Mononuclear cell (primary cell): ENCODE data around the gene NELL1. TPM values are rescaled to one million over a fixed set of nuclear protein-coding genes. Genes with fewer than 3 reads are reported as not detected.

Experiments
- H3K27me3 ChIP-seq: 2 replicates; pipeline ENCODE4 v1.6.0; 2011; ENCODE audit warnings: low read length, control low read depth; ENCODE audit not compliant: insufficient read depth
- H3K4me1 ChIP-seq: 2 replicates; pipeline ENCODE4 v1.5.1; 2011; ENCODE audit warnings: mild to moderate bottlenecking, low read length, control low read depth; ENCODE audit not compliant: insufficient read depth
- H3K4me3 ChIP-seq: 2 replicates; pipeline ENCODE4 v1.5.1; 2011; ENCODE audit warnings: mild to moderate bottlenecking, low read length, moderate library complexity
- H3K9me3 ChIP-seq: 2 replicates; pipeline ENCODE4 v1.5.1; 2011; ENCODE audit warnings: low read depth, mild to moderate bottlenecking, control low read depth, low read length
- total RNA-seq: library from RNA; depleted of rRNA; stranded (reverse); fragments of >200 nt; gene quantifications from one replicate; pipeline ENCODE4 v1.2.3, GENCODE V29; 2012

Gene NELL1
- total RNA-seq, 1 donor, result not detected

DNA sequence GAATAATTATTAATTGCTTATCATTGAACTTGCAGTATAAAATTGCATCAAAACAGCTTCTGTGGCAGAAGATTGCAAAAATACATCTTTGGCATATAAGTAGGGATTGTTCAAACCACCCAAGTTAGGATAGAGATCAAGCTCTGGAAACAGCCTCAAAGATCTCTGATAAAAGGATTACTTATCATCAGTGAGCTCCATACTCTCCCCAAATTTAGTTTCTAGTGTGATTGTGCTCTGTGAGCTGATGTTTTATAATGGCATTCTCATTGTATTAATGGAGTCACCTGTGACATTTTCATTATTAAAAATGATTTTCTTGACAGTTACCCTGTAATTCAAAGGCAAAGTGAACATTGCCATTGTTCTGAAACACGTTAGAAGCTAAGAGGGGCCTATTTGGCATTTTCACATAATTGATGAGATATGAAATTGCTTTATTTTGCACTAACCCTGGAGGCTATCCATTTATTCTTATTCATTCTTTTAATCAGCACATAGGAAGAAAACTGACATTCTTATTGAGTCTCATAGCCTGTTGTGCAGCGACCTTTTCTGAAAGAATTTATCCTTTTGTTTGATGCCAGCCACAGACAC lies 897.2 kb downstream of the NELL1 start:
- no peak overlapping the region for H3K4me3 ChIP-seq
- H3K27me3 ChIP-seq, result no peaks in the 10 kb centered on the region
- no peaks in the 10 kb centered on the region for H3K4me1 ChIP-seq
- no peaks in the 10 kb centered on the region for H3K9me3 ChIP-seq

DNA sequence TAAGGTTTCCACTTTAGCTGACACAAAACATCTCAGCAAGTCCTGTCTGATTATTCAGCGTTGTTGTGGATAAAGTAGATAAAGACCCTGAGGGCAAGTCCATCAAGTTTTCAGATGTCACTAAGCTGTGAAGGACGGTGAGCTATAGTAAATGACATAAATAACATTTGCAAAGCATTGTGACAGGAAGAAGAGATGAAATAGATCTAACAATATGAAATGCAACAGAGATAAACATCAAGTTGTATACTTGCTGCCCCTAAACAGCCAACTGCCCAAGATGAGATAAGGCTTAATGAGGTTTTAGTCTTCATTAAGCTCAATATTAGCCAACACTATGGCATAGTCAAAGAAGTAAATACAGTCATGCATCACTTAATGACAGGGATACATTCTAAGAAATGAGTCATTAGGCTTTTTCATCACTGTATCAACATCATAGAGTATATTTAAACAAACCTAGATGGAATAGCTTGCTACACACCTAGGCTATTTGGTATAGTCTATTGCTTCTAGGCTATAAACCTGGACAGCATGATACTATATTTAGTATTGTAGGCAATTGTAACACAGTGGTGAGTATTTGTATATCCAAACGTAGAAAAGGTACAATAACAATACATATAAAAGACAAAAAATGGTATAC lies 898.4 kb downstream of the NELL1 start:
- no peak overlapping the region for H3K4me3 ChIP-seq
- no peaks in the 10 kb centered on the region for H3K27me3 ChIP-seq

DNA sequence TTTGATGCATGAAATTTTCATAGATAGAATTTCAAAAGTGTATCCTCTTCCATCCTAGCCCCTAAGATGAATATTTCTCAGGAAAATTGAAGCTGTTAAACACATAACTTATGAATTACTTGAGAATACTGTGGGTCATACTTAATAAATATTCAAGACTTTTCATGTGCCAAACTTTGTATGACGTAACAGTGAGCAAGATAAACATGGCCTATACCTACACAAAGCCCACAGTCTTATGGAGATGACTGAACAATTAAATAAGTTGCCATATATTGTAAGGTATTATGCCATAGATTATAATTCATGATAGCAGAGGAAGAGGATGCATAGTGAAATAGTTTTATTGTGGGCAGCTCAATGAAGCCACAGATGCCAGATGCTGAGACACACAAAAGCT lies 902.8 kb downstream of the NELL1 start:
- H3K4me1 ChIP-seq, result no peaks in the 10 kb centered on the region
- H3K27me3 ChIP-seq, result no peaks in the 10 kb centered on the region
- no peaks in the 10 kb centered on the region for H3K9me3 ChIP-seq
- no peak overlapping the region for H3K4me3 ChIP-seq

More for the DNA sequence above, 898.4 kb downstream of the NELL1 start:
- no peaks in the 10 kb centered on the region for H3K9me3 ChIP-seq
- H3K4me1 ChIP-seq, result no peaks in the 10 kb centered on the region

DNA sequence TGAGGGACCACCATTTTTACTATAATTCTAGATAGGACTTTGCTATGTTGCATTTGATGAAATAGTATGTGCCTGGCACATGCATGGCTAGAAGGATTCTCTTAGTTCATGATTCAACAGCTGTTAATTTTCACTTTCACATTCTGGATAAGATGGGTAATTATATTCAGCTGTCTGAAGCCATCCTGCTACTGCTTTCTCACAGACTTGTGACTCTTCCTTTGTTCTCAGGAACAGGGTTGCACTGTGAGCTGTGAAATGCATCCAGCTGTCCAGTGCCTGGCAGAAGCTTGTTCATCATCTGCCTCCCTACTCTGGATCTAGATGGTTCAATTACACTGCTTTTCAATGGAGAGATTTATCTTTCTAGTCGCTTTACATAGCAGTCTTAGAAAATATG lies 913.4 kb downstream of the NELL1 start:
- no peaks in the 10 kb centered on the region for H3K4me1 ChIP-seq
- H3K27me3 ChIP-seq, result no peaks in the 10 kb centered on the region
- H3K9me3 ChIP-seq, result no peaks in the 10 kb centered on the region
- H3K4me3 ChIP-seq, result no peak overlapping the region

DNA sequence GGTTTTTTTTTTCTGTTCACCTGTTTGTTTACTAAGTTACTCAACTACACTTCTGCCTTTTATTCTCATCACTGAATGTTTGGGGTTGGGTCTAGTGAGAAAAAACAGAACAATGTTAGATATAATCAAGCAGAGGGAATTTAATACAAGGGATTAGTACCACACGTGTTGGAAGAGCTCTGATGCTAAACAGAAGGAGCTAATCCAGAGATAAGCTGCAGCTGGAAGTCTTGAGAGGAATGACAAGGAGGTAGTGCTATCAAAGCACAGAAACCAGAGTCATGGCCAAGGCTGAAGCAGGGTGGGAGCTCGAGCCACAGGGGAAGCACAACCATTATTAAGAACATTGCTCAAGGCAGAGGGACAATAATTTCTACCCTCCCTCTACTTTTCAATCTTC lies 919.4 kb downstream of the NELL1 start:
- H3K9me3 ChIP-seq, result no peaks in the 10 kb centered on the region
- H3K4me3 ChIP-seq, result no peak overlapping the region
- H3K27me3 ChIP-seq, result no peaks in the 10 kb centered on the region
- H3K4me1 ChIP-seq, result no peaks in the 10 kb centered on the region

DNA sequence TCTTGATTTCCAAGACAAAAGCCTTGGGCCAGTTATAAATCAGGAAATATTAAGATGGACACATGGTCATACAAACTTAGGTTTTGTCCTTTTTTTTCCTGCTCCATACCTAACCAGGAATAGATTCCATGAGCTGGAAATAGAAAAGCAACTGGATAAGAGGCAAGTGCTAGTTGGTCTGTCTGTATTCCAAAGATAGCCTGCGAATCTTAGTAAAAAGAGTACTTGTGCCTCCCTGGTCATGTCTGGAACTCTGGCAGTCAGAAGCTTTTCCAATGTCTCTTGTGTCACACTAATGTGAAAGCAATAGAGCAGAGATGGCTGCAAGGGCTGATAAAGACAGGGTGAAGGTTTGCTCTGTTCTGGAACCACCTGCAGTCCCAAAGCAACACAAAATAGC lies 933.3 kb downstream of the NELL1 start:
- Histone ChIP-seq H3K27me3 (no peaks in the 10 kb centered on the region), H3K4me3 (no peak overlapping the region), H3K9me3 (no peaks in the 10 kb centered on the region), H3K4me1 (no peaks in the 10 kb centered on the region)

DNA sequence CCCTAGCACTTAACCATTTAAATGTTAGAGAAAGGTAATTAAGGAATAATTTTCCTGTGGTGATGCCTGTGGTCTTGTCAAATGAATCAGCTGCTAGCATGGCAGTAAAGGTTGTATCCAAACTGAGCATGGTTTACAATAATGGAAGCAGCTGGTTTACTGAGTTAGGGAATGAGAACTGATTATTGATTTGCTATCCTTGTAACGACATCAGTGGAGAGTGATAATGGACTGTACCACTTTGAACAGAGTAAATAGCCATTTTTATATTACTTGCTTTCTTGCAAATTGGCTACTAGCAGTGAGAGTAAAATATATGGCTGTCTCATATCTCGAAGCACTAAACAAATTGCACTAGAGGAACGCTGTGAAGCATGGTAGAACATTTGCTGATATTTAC lies 934.5 kb downstream of the NELL1 start:
- no peaks in the 10 kb centered on the region for H3K9me3 ChIP-seq
- H3K4me1 ChIP-seq, result no peaks in the 10 kb centered on the region
- no peaks in the 10 kb centered on the region for H3K27me3 ChIP-seq
- no peak overlapping the region for H3K4me3 ChIP-seq

DNA sequence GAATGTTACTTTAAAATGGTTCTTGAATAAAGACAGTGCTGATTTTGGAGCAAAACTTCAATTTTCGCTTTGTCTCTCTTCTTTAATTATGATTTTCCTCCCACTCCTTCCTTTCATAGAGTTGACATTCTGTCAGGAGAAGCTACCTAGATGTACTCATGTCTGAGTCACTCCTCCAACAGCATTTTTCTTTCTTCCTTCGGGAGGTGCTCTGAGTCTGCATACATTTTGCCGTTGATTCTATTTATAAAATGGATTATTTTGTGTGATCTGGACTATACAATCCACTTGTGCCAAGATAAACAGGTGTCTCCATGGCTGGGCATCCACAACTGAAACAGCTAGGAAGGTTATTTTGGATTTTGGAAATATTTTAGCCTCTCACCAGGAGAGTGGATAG lies 935.2 kb downstream of the NELL1 start:
- no peaks in the 10 kb centered on the region for H3K27me3 ChIP-seq
- no peaks in the 10 kb centered on the region for H3K9me3 ChIP-seq
- no peak overlapping the region for H3K4me3 ChIP-seq
- no peaks in the 10 kb centered on the region for H3K4me1 ChIP-seq

DNA sequence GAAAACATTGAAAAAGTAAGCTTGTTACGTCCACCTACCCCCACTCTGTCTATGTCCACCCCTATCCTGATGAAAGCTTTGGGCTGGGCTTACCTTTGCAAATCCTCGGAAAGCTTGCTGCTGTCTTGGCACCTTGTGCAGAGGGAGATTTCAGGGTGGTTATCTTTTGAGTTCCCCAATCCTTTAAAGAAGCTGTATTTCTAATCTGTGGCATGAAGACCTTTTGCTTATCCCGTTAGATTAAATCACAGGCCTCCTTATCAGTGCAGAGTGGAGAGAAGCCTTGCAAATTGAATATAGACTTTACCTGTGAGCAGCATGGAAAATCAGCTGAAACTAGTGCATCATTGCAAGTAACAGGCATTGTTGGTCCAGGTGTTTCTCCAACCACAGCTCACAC lies 942.9 kb downstream of the NELL1 start:
- H3K27me3 ChIP-seq, result no peaks in the 10 kb centered on the region
- H3K4me3 ChIP-seq, result no peak overlapping the region
- no peaks in the 10 kb centered on the region for H3K9me3 ChIP-seq
- no peaks in the 10 kb centered on the region for H3K4me1 ChIP-seq

DNA sequence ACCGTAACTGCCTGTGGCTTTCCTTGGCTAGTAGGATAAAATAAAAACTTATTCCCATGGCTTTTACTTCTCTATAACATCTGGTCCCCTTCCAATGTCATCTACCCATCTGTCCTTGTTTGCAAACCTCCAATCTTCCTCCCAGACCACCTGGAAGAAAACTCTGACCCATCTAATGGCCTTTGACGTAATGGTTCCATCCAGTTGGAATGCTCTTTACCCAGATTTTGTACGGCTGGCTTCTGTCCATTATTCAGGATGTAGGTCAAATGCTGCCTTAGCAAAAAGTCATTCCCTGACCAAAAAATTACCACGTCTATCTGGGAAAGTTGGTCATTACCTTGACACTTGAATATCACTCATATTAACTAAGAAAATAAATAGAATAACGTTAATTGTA lies 945.6 kb downstream of the NELL1 start:
- H3K9me3 ChIP-seq, result no peaks in the 10 kb centered on the region
- no peak overlapping the region for H3K4me3 ChIP-seq
- no peaks in the 10 kb centered on the region for H3K27me3 ChIP-seq
- H3K4me1 ChIP-seq, result no peaks in the 10 kb centered on the region

DNA sequence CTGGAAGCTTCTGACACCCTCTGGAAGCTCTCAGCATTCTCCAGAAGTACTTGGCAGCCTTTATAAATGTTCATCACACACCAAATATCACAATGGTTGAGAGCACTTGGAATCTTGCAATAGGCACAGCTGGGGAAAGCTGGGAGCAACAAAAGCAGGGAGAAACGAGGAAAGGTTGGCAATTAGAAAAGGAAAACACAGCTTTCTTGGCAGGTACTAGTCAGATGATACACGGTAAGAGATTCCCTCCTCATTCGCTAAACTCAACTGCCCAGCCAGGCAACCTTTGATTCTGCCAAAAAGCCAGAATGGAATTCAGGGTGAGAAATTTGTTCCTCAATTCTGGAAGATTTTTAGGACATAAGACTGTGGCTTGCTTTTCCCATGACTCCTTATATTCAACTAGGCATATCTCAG lies 946.6 kb downstream of the NELL1 start:
- Histone ChIP-seq H3K4me1 (no peaks in the 10 kb centered on the region), H3K4me3 (no peak overlapping the region), H3K9me3 (no peaks in the 10 kb centered on the region), H3K27me3 (no peaks in the 10 kb centered on the region)

DNA sequence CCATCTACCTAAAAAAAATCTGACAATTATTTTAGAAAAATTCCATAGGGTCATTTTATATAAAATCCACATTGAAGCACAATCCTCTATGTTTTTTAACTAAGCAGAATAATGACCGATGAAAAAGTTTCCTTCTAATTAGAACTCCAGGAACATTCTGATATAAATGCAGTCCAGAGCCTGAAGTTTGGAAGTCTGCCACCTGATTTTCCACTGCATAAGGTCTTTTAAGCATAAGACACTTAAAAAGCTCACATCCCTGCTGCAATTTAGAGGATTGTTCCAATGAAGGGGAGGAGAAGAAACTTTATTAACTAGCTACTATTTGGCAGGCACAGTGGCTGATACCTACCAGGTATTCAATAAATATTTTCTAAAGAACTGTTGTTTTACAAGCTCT lies 953.2 kb downstream of the NELL1 start:
- H3K27me3 ChIP-seq, result no peaks in the 10 kb centered on the region
- H3K9me3 ChIP-seq, result no peaks in the 10 kb centered on the region
- peaks cover 21% of the 10 kb centered on the region for H3K4me1 ChIP-seq
- H3K4me3 ChIP-seq, result no peak overlapping the region

DNA sequence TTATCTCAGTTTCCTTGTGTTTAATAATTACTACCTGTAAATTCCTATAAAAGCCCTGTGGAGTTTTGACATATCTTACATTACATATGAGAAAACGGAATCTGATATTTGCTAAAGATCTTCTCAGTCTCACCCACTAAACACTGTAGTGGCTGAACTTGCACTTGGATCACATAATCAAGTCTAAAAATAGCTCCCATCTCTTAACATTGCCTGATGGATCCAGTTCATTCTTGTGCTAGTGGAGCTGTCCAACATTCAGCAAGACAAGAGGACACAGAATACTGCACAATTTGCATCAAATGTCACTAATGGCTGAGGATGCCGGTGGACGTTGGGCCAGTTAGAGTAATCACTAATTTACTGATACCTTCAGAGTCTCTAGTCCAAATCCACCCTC lies 953.6 kb downstream of the NELL1 start:
- Histone ChIP-seq H3K4me3 (no peak overlapping the region), H3K27me3 (no peaks in the 10 kb centered on the region), H3K4me1 (peaks cover 21% of the 10 kb centered on the region), H3K9me3 (no peaks in the 10 kb centered on the region)
